Smooth muscle cell (in vitro differentiated cells): ENCODE data around the gene GKN1. TPM values are rescaled to one million over a fixed set of nuclear protein-coding genes. Genes with fewer than 3 reads are reported as not detected.
A peak's percentile ranks its signal among the peaks of the same experiment; 100 is the strongest.

ENCODE experiments used
- DNase-seq: peaks from one replicate; lab custom pipeline; 2025; ENCODE audit not compliant: unreplicated experiment; lab: John Stamatoyannopoulos, UW
- H2AFZ ChIP-seq: fragments of 200-600 bp; sonication (generic); 2 replicates; pipeline ENCODE4 v1.6.0; 2016; ENCODE audit warnings: antibody characterized with exemption, low read depth, mild to moderate bottlenecking
- H3F3A ChIP-seq: fragments of 200-600 bp; sonication (generic); 2 replicates; pipeline ENCODE4 v1.6.0; 2017; ENCODE audit warnings: antibody characterized with exemption, low read depth
- H3K27ac ChIP-seq: fragments of 200-600 bp; sonication (generic); 2 replicates; pipeline ENCODE4 v1.5.1; 2016; ENCODE audit warnings: low read depth, mild to moderate bottlenecking
- H3K27me3 ChIP-seq: fragments of 200-600 bp; sonication (generic); 2 replicates; pipeline ENCODE4 v1.6.1; 2016; ENCODE audit warnings: low read depth, mild to moderate bottlenecking
- H3K36me3 ChIP-seq: fragments of 200-600 bp; sonication (generic); 2 replicates; pipeline ENCODE4 v1.5.1; 2016; ENCODE audit warnings: low read depth
- H3K4me1 ChIP-seq: fragments of 200-600 bp; sonication (generic); 2 replicates; pipeline ENCODE4 v1.5.1; 2016; ENCODE audit warnings: low read depth
- H3K4me2 ChIP-seq: fragments of 200-600 bp; sonication (generic); 2 replicates; pipeline ENCODE4 v1.6.0; 2016; ENCODE audit warnings: mild to moderate bottlenecking
- H3K4me3 ChIP-seq: fragments of 200-600 bp; sonication (generic); 2 replicates; pipeline ENCODE4 v1.5.1; 2016; ENCODE audit warnings: mild to moderate bottlenecking
- H3K79me2 ChIP-seq: fragments of 200-600 bp; sonication (generic); 2 replicates; pipeline ENCODE4 v1.6.0; 2016; ENCODE audit warnings: low read depth, mild to moderate bottlenecking
- H3K9ac ChIP-seq: fragments of 200-600 bp; sonication (generic); 2 replicates; pipeline ENCODE4 v1.6.0; 2016; ENCODE audit warnings: low read depth
- H3K9me3 ChIP-seq: fragments of 200-600 bp; sonication (generic); replicated peaks from 2 replicates; pipeline ENCODE4 v1.5.1; 2016; ENCODE audit warnings: low read depth
- H4K20me1 ChIP-seq: fragments of 200-600 bp; sonication (generic); 2 replicates; pipeline ENCODE4 v1.6.0; 2016; ENCODE audit warnings: low read depth
- CTCF ChIP-seq: fragments of 200-600 bp; sonication (generic); IDR thresholded peaks from 2 replicates; pipeline ENCODE4 v1.5.1; 2017; ENCODE audit warnings: borderline replicate concordance, mild to moderate bottlenecking, antibody characterized with exemption; ENCODE audit not compliant: insufficient read depth, poor library complexity, severe bottlenecking
- WGBS: methylation state at CpG from one replicate; pipeline ENCODE4 v1.1.7; 2016; ENCODE audit warnings: low lambda C conversion rate; 5-methylcytosine and 5-hydroxymethylcytosine counted together
- polyA plus RNA-seq: library from polyadenylated mRNA; unstranded; fragments of >200 nt; fragmentation: Nextera tagmentation; extraction: Ambion mirVana; gene quantifications from 2 replicates; pipeline ENCODE4 v1.2.1, GENCODE V29; 2016
- total RNA-seq: library from RNA; depleted of rRNA; stranded (reverse); fragments of >200 nt; gene quantifications from 2 replicates; pipeline ENCODE4 v1.2.3, GENCODE V29; 2014

The GKN1 gene
- total and polyA plus RNA-seq, 2 experiments from 2014 or later: not detected

DNA sequence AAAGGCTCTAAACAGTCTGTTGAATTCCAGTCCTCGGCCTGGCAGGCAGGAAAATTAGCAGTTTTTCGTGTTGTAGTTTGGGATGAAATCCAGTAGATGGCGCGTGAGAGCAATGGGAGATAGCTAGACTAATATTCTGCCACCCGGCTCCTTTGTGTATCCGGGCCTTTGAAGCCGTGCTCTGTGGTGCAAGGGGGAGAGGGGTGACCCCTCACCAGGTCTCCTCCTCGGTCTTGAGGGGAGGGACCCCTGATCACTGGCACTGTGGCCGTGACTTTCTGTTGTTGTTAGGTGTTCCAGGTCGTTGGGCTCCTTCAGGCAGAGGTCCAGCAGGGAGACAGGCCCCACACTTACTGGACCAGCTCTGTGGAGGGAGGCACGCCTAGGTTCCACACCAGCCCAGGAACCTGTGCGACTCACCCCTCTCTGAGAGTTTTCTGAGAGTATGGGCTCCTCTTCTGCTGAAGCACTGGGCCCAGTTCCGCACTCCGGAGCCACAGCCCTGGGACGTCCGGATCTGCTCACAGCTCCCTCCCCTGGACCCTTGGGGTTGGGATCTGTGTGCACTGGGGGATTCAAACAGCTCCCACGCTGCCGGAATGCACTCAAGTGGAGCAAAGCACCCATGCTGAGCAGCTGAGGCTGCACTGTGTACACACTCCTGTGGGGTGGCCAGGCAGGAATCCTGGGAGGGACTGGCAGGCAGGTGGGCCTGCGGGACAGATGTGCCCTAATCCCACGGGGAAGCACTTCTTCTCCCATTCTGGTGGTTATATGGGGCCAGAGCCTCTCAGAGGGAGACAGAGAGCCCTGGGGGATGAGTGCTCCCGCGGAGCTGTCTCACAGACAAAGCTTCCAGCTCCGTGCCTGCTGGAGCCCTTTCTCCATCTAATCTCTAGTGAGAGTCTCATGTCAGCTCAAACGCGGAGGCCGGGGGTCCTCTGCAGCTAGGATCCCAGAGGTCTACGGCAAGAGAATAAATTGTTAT, 30.6 kb upstream of the GKN1 start:
- 28% methylated on average over 27 of the region's 27 CpGs for WGBS
- H4K20me1 ChIP-seq: no peaks in the 10 kb centered on the region
- H2AFZ ChIP-seq: peak overlapping the region; percentile 58
- H3K27ac ChIP-seq: peak overlapping the region; percentile 11
- TF ChIP-seq CTCF: peak; percentile 81
- peaks cover 7% of the 10 kb centered on the region for H3K4me1 ChIP-seq
- no peak overlapping the region for H3K4me3 ChIP-seq
- no peaks in the 10 kb centered on the region for H3K9me3 ChIP-seq
- H3K9ac ChIP-seq: no peak overlapping the region
- H3K79me2 ChIP-seq: no peaks in the 10 kb centered on the region
- no peak for DNase-seq
- H3K27me3 ChIP-seq: no peaks in the 10 kb centered on the region
- H3F3A ChIP-seq: no peaks in the 10 kb centered on the region
- H3K4me2 ChIP-seq: peak overlapping the region; percentile 53
- H3K36me3 ChIP-seq: no peaks in the 10 kb centered on the region

DNA sequence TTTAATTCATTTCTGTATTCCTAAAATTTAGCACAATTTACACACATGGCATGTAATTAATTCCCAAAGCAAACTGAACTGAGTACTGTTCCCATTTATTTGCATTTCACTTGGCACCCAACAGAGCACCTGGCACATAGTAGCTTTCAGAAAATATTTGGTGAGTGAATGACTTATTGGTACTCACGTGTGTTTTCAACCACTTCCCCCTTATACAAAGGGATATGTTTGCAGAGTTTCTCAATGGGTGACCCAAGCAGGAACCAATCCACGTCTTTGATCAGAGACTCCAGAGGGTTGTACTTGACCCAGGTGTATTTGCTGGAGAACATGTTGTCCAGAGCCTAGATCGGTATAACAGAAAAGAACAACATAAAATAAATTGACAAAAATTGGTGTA, 28.3 kb upstream of the GKN1 start:
- no peaks in the 10 kb centered on the region for H3K9me3 ChIP-seq
- H2AFZ ChIP-seq: no peak overlapping the region
- H3K4me1 ChIP-seq: peaks cover 7% of the 10 kb centered on the region
- 81% methylated on average over 3 of the region's 3 CpGs for WGBS
- no peak for DNase-seq
- no peak overlapping the region for H3K9ac ChIP-seq
- H3K4me3 ChIP-seq: no peak overlapping the region
- no peaks in the 10 kb centered on the region for H4K20me1 ChIP-seq
- no peaks in the 10 kb centered on the region for H3K79me2 ChIP-seq
- H3K4me2 ChIP-seq: no peak overlapping the region
- H3K27me3 ChIP-seq: no peaks in the 10 kb centered on the region
- no peak overlapping the region for H3K27ac ChIP-seq
- no peak for TF ChIP-seq CTCF
- no peaks in the 10 kb centered on the region for H3K36me3 ChIP-seq
- no peaks in the 10 kb centered on the region for H3F3A ChIP-seq

DNA sequence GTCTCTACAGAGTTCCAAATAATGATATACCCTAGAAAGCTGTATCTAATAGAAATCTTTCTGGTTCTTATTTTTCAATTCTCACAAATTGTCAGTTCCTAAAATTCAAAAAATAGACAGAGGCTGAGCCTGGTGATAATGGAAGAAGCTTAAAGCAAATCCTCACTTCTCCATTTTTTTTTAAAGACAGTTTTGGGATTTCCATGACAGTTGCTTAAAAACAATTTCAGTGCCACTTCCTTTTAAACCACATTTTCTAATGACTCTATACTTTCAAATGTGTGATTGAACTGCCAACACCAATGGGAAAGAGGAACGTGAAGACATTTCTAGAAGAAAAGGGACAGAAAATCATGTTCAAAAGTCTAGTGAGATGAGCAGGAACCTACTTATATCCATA, 25.7 kb upstream of the GKN1 start:
- H3K27me3 ChIP-seq: no peaks in the 10 kb centered on the region
- H3K4me1 ChIP-seq: peaks cover 5% of the 10 kb centered on the region
- no peaks in the 10 kb centered on the region for H3K9me3 ChIP-seq
- no peak overlapping the region for H3K9ac ChIP-seq
- no peaks in the 10 kb centered on the region for H4K20me1 ChIP-seq
- no peak for DNase-seq
- H2AFZ ChIP-seq: no peak overlapping the region
- no peaks in the 10 kb centered on the region for H3K79me2 ChIP-seq
- no peak overlapping the region for H3K27ac ChIP-seq
- WGBS: 94% methylated on average over 1 of the region's 1 CpG
- TF ChIP-seq CTCF: no peak
- no peak overlapping the region for H3K4me2 ChIP-seq
- no peaks in the 10 kb centered on the region for H3K36me3 ChIP-seq
- H3K4me3 ChIP-seq: no peak overlapping the region
- no peaks in the 10 kb centered on the region for H3F3A ChIP-seq
